ENCODE data around the gene ASXL2. TPM values are rescaled to one million over a fixed set of nuclear protein-coding genes. Genes with fewer than 3 reads are reported as not detected.
"Not testable (repeated sequence)": the region's sequence is repeated elsewhere in the genome, so short reads cannot be mapped to it uniquely, and the experiment has no call there.

The ASXL2 gene
- polyA plus RNA-seq, 4 donors: 17.9 to 22.6 (median 21.5) TPM

- DNase-seq (ENCODE audit: low read depth in 4 of 4, low spot score in 3 of 4): no peak
Observed at GRCh38 chr2:25742501-25742900, 135.8 kb downstream of the ASXL2 start.

GRCh38 chr2:25740810-25741381 lies 137.4 kb downstream of the ASXL2 start:
- no peak for DNase-seq (ENCODE audit: low read depth in 4 of 4, low spot score in 3 of 4)

- DNase-seq (ENCODE audit: low read depth in 4 of 4, low spot score in 3 of 4): no peak
Observed at GRCh38 chr2:25738383-25739343, 139.6 kb downstream of the ASXL2 start.

- no peak for DNase-seq (ENCODE audit: low read depth in 4 of 4, low spot score in 3 of 4)
Observed at GRCh38 chr2:25736899-25737515, 141.3 kb downstream of the ASXL2 start.

- no peak for DNase-seq (ENCODE audit: low read depth in 4 of 4, low spot score in 3 of 4)
Observed at GRCh38 chr2:25735835-25736234, 142.5 kb downstream of the ASXL2 start.

GRCh38 chr2:25728559-25728958 lies 149.7 kb downstream of the ASXL2 start:
- no peak for DNase-seq (ENCODE audit: low read depth in 4 of 4, low spot score in 3 of 4)

GRCh38 chr2:25726522-25726921 lies 151.8 kb downstream of the ASXL2 start:
- no peak for DNase-seq (ENCODE audit: low read depth in 4 of 4, low spot score in 3 of 4)

- DNase-seq (ENCODE audit: low read depth in 4 of 4, low spot score in 3 of 4): no peak
Observed at GRCh38 chr2:25725877-25726276, 152.4 kb downstream of the ASXL2 start.

- no peak for DNase-seq (ENCODE audit: low read depth in 4 of 4, low spot score in 3 of 4)
Observed at GRCh38 chr2:25724756-25725155, 153.5 kb downstream of the ASXL2 start.

- no peak for DNase-seq (ENCODE audit: low read depth in 4 of 4, low spot score in 3 of 4)
Observed at GRCh38 chr2:25722224-25722623, 156.1 kb downstream of the ASXL2 start.

GRCh38 chr2:25720575-25720974 lies 157.7 kb downstream of the ASXL2 start:
- DNase-seq (ENCODE audit: low read depth in 4 of 4, low spot score in 3 of 4): no peak

GRCh38 chr2:25714740-25715139 lies 163.5 kb downstream of the ASXL2 start:
- DNase-seq (ENCODE audit: low read depth in 4 of 4, low spot score in 3 of 4): no peak

- DNase-seq (ENCODE audit: low read depth in 4 of 4, low spot score in 3 of 4): no peak
Observed at GRCh38 chr2:25712455-25712854, 165.8 kb downstream of the ASXL2 start.

- DNase-seq (ENCODE audit: low read depth in 4 of 4, low spot score in 3 of 4): no peak
Observed at GRCh38 chr2:25711675-25712354, 166.5 kb downstream of the ASXL2 start.

- no peak for DNase-seq (ENCODE audit: low read depth in 4 of 4, low spot score in 3 of 4)
Observed at GRCh38 chr2:25710750-25711149, 167.5 kb downstream of the ASXL2 start.

- no peak for DNase-seq (ENCODE audit: low read depth in 4 of 4, low spot score in 3 of 4)
Observed at GRCh38 chr2:25709349-25709748, 168.9 kb downstream of the ASXL2 start.

- DNase-seq (ENCODE audit: low read depth in 4 of 4, low spot score in 3 of 4): no peak
Observed at GRCh38 chr2:25707927-25708590, 170.2 kb downstream of the ASXL2 start.

- DNase-seq (ENCODE audit: low read depth in 4 of 4, low spot score in 3 of 4): not testable (repeated sequence)
Observed at GRCh38 chr2:25705575-25705974, 172.7 kb downstream of the ASXL2 start.

- no peak for DNase-seq (ENCODE audit: low read depth in 4 of 4, low spot score in 3 of 4)
Observed at GRCh38 chr2:25701801-25702200, 176.5 kb downstream of the ASXL2 start.

- DNase-seq (ENCODE audit: low read depth in 4 of 4, low spot score in 3 of 4): no peak
Observed at GRCh38 chr2:25700221-25700660, 178.0 kb downstream of the ASXL2 start.

All from right renal pelvis (tissue), 4 donors.